ENCODE data around the gene PCNX3. TPM values are rescaled to one million over a fixed set of nuclear protein-coding genes. Genes with fewer than 3 reads are reported as not detected.
"Not testable (repeated sequence)": the region's sequence is repeated elsewhere in the genome, so short reads cannot be mapped to it uniquely, and the experiment has no call there.

The PCNX3 gene
- total and polyA plus RNA-seq, 2 of the 13 experiments (the other 11 are each of a cell fraction or from before 2014, with no cell fraction given), result 16.2 to 23.0 TPM

DNA sequence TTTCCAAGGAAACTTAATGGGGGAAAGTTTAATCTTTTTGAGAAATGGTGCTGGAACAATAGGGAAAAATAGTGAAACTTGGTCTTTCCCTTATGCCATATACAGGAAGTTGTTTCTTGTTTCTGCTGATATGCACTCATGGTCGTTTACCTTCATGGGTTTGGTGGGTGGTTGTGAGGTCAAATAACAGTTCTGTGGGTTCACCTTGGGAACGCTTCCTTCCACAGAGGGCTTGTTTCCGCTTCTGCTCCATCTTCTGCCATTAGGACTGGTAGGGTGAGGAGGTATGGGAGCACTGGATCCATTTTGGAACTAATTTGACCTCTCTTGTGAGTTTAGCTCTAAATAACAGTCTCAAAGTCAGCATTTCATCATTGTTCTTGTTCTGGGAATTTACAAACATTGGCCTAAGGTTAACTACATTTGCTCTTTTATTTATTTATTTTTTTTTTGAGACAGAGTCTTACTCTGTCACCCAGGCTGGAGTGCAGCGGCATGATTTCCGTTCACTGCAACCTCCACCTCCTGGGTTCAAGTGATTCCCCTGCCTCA lies 64.7 kb downstream of the PCNX3 start (continued):
- TF ChIP-seq, protein P1, sequence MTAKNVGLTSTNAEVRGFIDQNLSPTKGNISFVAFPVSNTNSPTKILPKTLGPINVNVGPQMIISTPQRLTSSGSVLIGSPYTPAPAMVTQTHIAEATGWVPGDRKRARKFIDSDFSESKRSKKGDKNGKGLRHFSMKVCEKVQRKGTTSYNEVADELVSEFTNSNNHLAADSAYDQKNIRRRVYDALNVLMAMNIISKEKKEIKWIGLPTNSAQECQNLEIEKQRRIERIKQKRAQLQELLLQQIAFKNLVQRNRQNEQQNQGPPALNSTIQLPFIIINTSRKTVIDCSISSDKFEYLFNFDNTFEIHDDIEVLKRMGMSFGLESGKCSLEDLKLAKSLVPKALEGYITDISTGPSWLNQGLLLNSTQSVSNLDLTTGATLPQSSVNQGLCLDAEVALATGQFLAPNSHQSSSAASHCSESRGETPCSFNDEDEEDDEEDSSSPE (CRISPR knock-in tag; IDR thresholded peaks at IDR 0.05), result no peak
- no peak for TF ChIP-seq ZNF468 (CRISPR knock-in tag; IDR thresholded peaks at IDR 0.05)
- TF ChIP-seq HNF4A (CRISPR knock-in tag; IDR thresholded peaks at IDR 0.05), result no peak

DNA sequence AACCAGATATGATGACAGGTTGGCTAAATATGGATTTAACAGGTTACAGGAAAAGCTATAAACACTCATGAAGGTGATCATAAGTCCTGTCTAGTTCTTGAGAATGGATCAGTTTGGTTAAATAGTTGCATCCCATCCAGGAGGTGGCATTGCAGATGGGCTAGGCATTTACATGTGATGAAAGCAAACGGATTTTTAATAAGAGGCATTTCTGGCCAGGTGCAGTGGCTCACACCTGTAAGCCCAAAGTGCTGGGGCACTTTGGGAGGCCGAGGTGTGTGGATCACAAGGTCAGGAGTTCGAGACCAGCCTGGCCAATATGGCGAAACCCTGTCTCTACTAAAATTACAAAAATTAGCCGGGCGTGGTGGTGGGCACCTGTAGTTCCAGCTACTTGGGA lies 67.9 kb downstream of the PCNX3 start:
- WGBS (ENCODE audit: low lambda C conversion rate), result 37% methylated on average over 6 of the region's 6 CpGs
- in situ Hi-C loops (cut with HindIII; ENCODE audit: extremely low pct_ligation_motif_present, low pct_unique_long_range_greater_than_20kb); ATAC-seq: not testable (repeated sequence)

DNA sequence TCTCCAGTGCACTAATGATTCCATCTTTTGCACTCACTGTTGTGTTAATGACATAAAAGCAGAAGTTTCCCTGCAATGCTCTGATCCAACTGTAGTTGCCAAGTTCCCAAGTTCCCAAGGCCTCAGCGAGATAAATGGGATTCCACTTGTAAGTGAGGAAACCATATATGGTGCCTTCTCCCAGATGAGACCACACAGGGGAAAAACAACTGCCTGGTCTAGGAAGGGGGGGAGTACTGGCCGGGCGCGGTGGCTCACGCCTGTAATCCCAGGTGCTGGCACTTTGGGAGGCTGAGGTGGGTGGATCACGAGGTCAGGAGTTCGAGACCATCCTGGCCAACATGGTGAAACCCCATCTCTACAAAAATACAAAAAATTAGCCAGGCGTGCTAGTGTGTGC lies 70.4 kb downstream of the PCNX3 start:
- no peaks in the 10 kb centered on the region for H3K79me2 ChIP-seq (ENCODE audit: insufficient read depth, low read length)
- H3K9me3 ChIP-seq (ENCODE audit: low read length), result no peaks in the 10 kb centered on the region
- no peak overlapping the region for H3K27ac ChIP-seq (ENCODE audit: extremely low read length, insufficient read depth, low read length)
- no TSS peak for BruUV-seq (replicated peaks)
- FAIRE-seq, result no peak
- no peaks in the 10 kb centered on the region for H3K36me3 ChIP-seq (replicated peaks in 1 of 2; ENCODE audit: control insufficient read depth in 1 of 2, insufficient read depth in 2 of 2, low read length in 2 of 2)
- no peak for ATAC-seq
- ChIA-PET CTCF (ENCODE audit: low intra/inter-chr PET ratio, low total read pairs) (no interaction called here), POLR2A (no interaction called here)
- in situ Hi-C loops (cut with HindIII; ENCODE audit: extremely low pct_ligation_motif_present, low pct_unique_long_range_greater_than_20kb) (no loop called here), intact Hi-C loops (cut with micrococcal nuclease; ENCODE audit: unreplicated experiment) (no loop called here)
- H3K4me2 ChIP-seq (ENCODE audit: low read depth, low read length), result no peak overlapping the region
- 48% methylated on average over 8 of the region's 8 CpGs for WGBS (ENCODE audit: low lambda C conversion rate)
- H4K20me1 ChIP-seq (ENCODE audit: insufficient read depth, low read length), result no peaks in the 10 kb centered on the region
- H3K27me3 ChIP-seq (ENCODE audit: control insufficient read depth in 1 of 2, insufficient read depth in 2 of 2, low read length in 2 of 2), result peaks cover 0 to 17% of the 10 kb centered on the region in 2 experiments; a peak in 2 of 5 replicates
- no peak for DNase-seq (ENCODE audit: low spot score)
- H3K4me3 ChIP-seq (replicated peaks in 1 of 3; ENCODE audit: insufficient read depth in 1 of 3, low read depth in 2 of 3, low read length in 3 of 3), result no peak overlapping the region
- no peak overlapping the region for H2AFZ ChIP-seq (ENCODE audit: low read length)
- no peaks in the 10 kb centered on the region for H3K4me1 ChIP-seq (ENCODE audit: insufficient read depth, low read length)
- H3K9ac ChIP-seq (ENCODE audit: insufficient read depth, low read depth, low read length), result no peak overlapping the region
- TF ChIP-seq KLF15 (CRISPR knock-in tag; IDR thresholded peaks at IDR 0.05; ENCODE audit: borderline replicate concordance), result no peak
- TF ChIP-seq, protein P2, sequence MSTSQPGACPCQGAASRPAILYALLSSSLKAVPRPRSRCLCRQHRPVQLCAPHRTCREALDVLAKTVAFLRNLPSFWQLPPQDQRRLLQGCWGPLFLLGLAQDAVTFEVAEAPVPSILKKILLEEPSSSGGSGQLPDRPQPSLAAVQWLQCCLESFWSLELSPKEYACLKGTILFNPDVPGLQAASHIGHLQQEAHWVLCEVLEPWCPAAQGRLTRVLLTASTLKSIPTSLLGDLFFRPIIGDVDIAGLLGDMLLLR (CRISPR knock-in tag; IDR thresholded peaks at IDR 0.05), result no peak
- TF ChIP-seq MYNN (CRISPR knock-in tag; IDR thresholded peaks at IDR 0.05; ENCODE audit: low read depth), result no peak
- no peak for TF ChIP-seq FOXA3 (CRISPR knock-in tag; IDR thresholded peaks at IDR 0.05)
- no peak for TF ChIP-seq PITX1 (CRISPR knock-in tag; IDR thresholded peaks at IDR 0.05)
- TF ChIP-seq, protein P3, sequence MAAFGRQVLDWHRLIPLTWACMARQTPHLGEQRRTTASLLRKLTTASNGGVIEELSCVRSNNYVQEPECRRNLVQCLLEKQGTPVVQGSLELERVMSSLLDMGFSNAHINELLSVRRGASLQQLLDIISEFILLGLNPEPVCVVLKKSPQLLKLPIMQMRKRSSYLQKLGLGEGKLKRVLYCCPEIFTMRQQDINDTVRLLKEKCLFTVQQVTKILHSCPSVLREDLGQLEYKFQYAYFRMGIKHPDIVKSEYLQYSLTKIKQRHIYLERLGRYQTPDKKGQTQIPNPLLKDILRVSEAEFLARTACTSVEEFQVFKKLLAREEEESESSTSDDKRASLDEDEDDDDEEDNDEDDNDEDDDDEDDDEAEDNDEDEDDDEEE (CRISPR knock-in tag; IDR thresholded peaks at IDR 0.05), result no peak
- no peak for TF ChIP-seq ZNF598 (CRISPR knock-in tag; IDR thresholded peaks at IDR 0.05; ENCODE audit: borderline replicate concordance)
- TF ChIP-seq ZNF879 (CRISPR knock-in tag; IDR thresholded peaks at IDR 0.05), result no peak

More for the DNA sequence above, 67.9 kb downstream of the PCNX3 start:
- H3K4me3 ChIP-seq (replicated peaks in 1 of 3; ENCODE audit: insufficient read depth in 1 of 3, low read depth in 2 of 3, low read length in 3 of 3); H3K27ac ChIP-seq (ENCODE audit: extremely low read length, insufficient read depth, low read length); H3K36me3 ChIP-seq (replicated peaks in 1 of 2; ENCODE audit: control insufficient read depth in 1 of 2, insufficient read depth in 2 of 2, low read length in 2 of 2); H3K9me3 ChIP-seq (ENCODE audit: low read length); FAIRE-seq; H3K4me2 ChIP-seq (ENCODE audit: low read depth, low read length); H2AFZ ChIP-seq (ENCODE audit: low read length); POLR2A ChIA-PET; H3K9ac ChIP-seq (ENCODE audit: insufficient read depth, low read depth, low read length); CTCF ChIA-PET (ENCODE audit: low intra/inter-chr PET ratio, low total read pairs); H3K79me2 ChIP-seq (ENCODE audit: insufficient read depth, low read length); DNase-seq (ENCODE audit: low spot score); H4K20me1 ChIP-seq (ENCODE audit: insufficient read depth, low read length); intact Hi-C loops (cut with micrococcal nuclease; ENCODE audit: unreplicated experiment); BruUV-seq (replicated peaks); H3K4me1 ChIP-seq (ENCODE audit: insufficient read depth, low read length): not testable (repeated sequence)
- H3K27me3 ChIP-seq (ENCODE audit: control insufficient read depth in 1 of 2, insufficient read depth in 2 of 2, low read length in 2 of 2), result peaks cover 0 to 17% of the 10 kb centered on the region in 2 experiments; a peak in 1 of 5 replicates
